ENCODE measurements around the gene RERE.

The RERE gene

DNA sequence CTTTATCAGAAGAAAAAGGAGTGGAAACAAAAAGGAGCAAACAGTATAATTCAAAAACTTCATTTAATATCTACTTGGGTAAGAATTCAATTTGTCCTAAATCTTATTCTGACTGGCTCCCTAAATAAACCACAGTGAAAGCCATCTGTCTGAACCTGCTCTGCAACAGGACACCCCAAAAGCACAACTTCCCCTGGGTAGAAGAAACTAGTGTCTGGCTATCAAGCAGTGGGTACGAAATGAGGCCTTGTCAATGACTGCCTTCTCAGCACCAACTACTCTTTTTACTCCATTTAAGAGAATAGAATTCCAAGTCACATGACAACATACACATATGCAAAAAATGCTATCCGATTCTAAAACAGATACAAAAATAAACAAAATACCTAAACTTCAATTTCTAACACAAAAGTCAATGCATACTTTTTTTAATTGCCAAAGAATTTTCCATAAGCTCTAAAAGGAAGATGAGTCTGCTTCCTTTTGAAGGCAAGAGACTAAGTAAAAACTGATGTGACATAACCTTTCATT, 292.7 kb downstream of the RERE start:
- Histone ChIP-seq H3K14ac (ENCODE audit: low read length) (no peak overlapping the region), H3K9ac (ENCODE audit: low read depth, low read length, poor library complexity) (no peak overlapping the region), H3K18ac (ENCODE audit: low read length) (no peak overlapping the region), H2BK15ac (ENCODE audit: low read length) (no peak overlapping the region), H4K91ac (ENCODE audit: low read depth, low read length, poor library complexity) (no peak overlapping the region), H2BK120ac (ENCODE audit: low read depth, low read length) (no peak overlapping the region), H3K4ac (ENCODE audit: low read length) (no peak overlapping the region), H3K4me3 (ENCODE audit: low read length in 2 of 2) (no peak overlapping the region), H3K27me3 (ENCODE audit: control insufficient read depth in 3 of 3, insufficient read depth in 3 of 3, low read depth in 1 of 3, low read length in 3 of 3) (no peaks in the 10 kb centered on the region), H3K79me1 (ENCODE audit: low read depth, low read length) (no peaks in the 10 kb centered on the region), H3K27ac (replicated peaks; ENCODE audit: low read length) (no peak overlapping the region), H4K8ac (ENCODE audit: low read depth, low read length) (no peak overlapping the region), H2AK5ac (ENCODE audit: low read depth, low read length) (no peak overlapping the region), H3K4me2 (ENCODE audit: insufficient read depth, low read length, poor library complexity, severe bottlenecking) (no peak overlapping the region), H3K4me1 (ENCODE audit: control insufficient read depth in 2 of 2, insufficient read depth in 1 of 2, low read depth in 1 of 2, low read length in 2 of 2) (peaks cover 11 to 28% of the 10 kb centered on the region in 2 donors), H3K23ac (ENCODE audit: low read depth, low read length, poor library complexity) (no peak overlapping the region), H2AFZ (ENCODE audit: low read length) (no peak overlapping the region), H3K36me3 (replicated peaks in 1 of 2; ENCODE audit: control insufficient read depth in 2 of 2, insufficient read depth in 2 of 2, low read length in 2 of 2) (peaks cover 3 to 11% of the 10 kb centered on the region in 2 donors), H3K9me3 (replicated peaks in 1 of 2; ENCODE audit: control insufficient read depth in 2 of 2, insufficient read depth in 1 of 2, low read depth in 1 of 2, low read length in 2 of 2) (no peaks in the 10 kb centered on the region), H2BK12ac (ENCODE audit: low read length) (no peak overlapping the region), H2BK5ac (ENCODE audit: low read length) (no peak overlapping the region)
- 100% methylated on average over 1 of the region's 2 CpGs; no CpG with 5 or more reads in 1 of the 2 donors for WGBS, 2 donors (ENCODE audit: extremely low coverage in 2 of 2, insufficient read length in 2 of 2, insufficient replicate concordance in 1 of 2)
- no peak for DNase-seq (ENCODE audit: low spot score)

DNA sequence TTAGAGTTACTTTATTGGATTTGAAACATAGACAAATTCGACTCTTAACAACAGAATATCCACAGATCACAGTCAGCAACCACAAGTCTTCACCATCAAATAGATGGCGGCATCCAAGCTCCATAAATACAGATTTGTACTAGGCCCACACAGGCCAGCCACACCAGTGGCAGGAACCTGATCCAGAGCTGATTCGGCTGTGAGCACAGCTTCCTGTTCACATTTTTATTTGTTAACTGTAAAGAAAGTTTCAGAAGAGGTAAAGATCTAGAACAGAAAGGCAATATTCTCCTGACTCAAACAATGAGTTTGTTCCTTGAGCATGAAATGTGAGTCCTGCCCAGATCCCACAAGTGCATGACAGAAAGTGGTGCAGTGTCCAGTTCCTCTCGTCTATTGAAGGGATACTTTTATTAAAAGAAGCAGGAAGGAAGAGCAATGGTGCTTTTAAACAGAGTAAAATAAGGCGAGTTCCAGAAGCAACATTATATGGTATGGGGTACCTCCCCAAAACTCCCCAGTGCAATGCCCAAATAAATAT, 293.7 kb downstream of the RERE start:
- WGBS, 2 donors (ENCODE audit: extremely low coverage in 2 of 2, insufficient read length in 2 of 2, insufficient replicate concordance in 1 of 2): no CpG with 5 or more reads among the region's 5 CpGs
- Histone ChIP-seq H2AK5ac (ENCODE audit: low read depth, low read length) (no peak overlapping the region), H4K8ac (ENCODE audit: low read depth, low read length) (no peak overlapping the region), H3K4me2 (ENCODE audit: insufficient read depth, low read length, poor library complexity, severe bottlenecking) (no peak overlapping the region), H2BK5ac (ENCODE audit: low read length) (no peak overlapping the region), H2BK15ac (ENCODE audit: low read length) (no peak overlapping the region), H3K27ac (replicated peaks; ENCODE audit: low read length) (no peak overlapping the region), H3K9ac (ENCODE audit: low read depth, low read length, poor library complexity) (no peak overlapping the region), H2AFZ (ENCODE audit: low read length) (no peak overlapping the region), H3K4ac (ENCODE audit: low read length) (no peak overlapping the region), H3K36me3 (replicated peaks in 1 of 2; ENCODE audit: control insufficient read depth in 2 of 2, insufficient read depth in 2 of 2, low read length in 2 of 2) (peaks cover 3 to 10% of the 10 kb centered on the region in 2 donors), H2BK12ac (ENCODE audit: low read length) (no peak overlapping the region), H2BK120ac (ENCODE audit: low read depth, low read length) (no peak overlapping the region), H4K91ac (ENCODE audit: low read depth, low read length, poor library complexity) (no peak overlapping the region), H3K4me3 (ENCODE audit: low read length in 2 of 2) (no peak overlapping the region), H3K79me1 (ENCODE audit: low read depth, low read length) (no peaks in the 10 kb centered on the region), H3K4me1 (ENCODE audit: control insufficient read depth in 2 of 2, insufficient read depth in 1 of 2, low read depth in 1 of 2, low read length in 2 of 2) (peaks cover 11 to 28% of the 10 kb centered on the region in 2 donors), H3K14ac (ENCODE audit: low read length) (no peak overlapping the region), H3K9me3 (replicated peaks in 1 of 2; ENCODE audit: control insufficient read depth in 2 of 2, insufficient read depth in 1 of 2, low read depth in 1 of 2, low read length in 2 of 2) (no peaks in the 10 kb centered on the region), H3K18ac (ENCODE audit: low read length) (no peak overlapping the region), H3K23ac (ENCODE audit: low read depth, low read length, poor library complexity) (no peak overlapping the region), H3K27me3 (ENCODE audit: control insufficient read depth in 3 of 3, insufficient read depth in 3 of 3, low read depth in 1 of 3, low read length in 3 of 3) (no peaks in the 10 kb centered on the region)
- no peak for DNase-seq (ENCODE audit: low spot score)

DNA sequence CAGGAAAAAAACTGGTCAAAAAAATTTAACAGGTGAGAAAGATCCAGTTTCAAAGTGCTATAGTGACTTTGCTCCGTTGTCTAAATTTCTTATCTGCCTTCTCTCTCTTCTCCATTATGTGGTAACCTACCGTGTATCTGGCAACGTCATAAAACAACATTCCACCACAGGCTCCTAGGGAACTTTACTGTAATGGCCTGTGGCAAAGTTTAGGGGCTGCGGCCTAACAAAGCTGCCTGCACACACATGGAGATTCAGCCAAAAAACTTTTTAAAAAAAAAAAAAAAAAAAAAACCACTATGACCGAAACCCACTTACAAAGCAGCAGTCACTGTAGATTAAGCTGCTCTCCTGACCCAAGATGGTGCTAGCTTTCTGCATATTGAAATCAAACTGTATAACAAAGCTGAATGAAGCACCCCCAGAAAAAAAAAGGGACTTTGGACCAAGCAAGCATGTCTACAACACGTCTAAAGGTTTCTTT, 296.9 kb downstream of the RERE start:
- Histone ChIP-seq H3K27ac (replicated peaks; ENCODE audit: low read length) (no peak overlapping the region), H3K18ac (ENCODE audit: low read length) (no peak overlapping the region), H2BK5ac (ENCODE audit: low read length) (no peak overlapping the region)

DNA sequence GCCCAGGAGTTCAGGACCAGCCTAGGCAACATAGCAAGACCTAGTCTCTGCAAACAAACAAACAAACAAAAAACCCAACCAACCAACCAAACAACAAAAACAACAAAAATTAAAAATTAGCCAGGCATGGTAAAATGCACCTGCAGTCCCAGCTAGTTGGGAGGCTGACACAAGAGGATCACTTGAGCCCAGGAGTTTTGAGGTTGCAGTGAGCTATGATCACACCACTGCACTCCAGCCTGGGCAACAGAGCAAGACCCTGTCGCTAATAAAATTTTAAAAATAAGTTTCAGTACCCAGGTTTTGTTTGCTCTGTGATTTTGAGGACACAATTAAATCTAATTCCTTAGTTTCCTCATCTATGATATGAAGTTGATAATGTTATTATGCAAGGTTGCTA, 298.3 kb downstream of the RERE start:
- no peak overlapping the region for H3K9ac ChIP-seq (ENCODE audit: low read depth, low read length, poor library complexity)
- H3K79me1 ChIP-seq (ENCODE audit: low read depth, low read length): no peaks in the 10 kb centered on the region
- DNase-seq (ENCODE audit: low spot score): no peak
- no peak overlapping the region for H2BK120ac ChIP-seq (ENCODE audit: low read depth, low read length)
- H3K9me3 ChIP-seq (replicated peaks in 1 of 2; ENCODE audit: control insufficient read depth in 2 of 2, insufficient read depth in 1 of 2, low read depth in 1 of 2, low read length in 2 of 2): no peaks in the 10 kb centered on the region
- no peak overlapping the region for H2BK12ac ChIP-seq (ENCODE audit: low read length)
- no peak overlapping the region for H3K4me3 ChIP-seq (ENCODE audit: low read length in 2 of 2)
- no peak overlapping the region for H2BK15ac ChIP-seq (ENCODE audit: low read length)
- no peak overlapping the region for H3K27ac ChIP-seq (replicated peaks; ENCODE audit: low read length)
- no peak overlapping the region for H3K4me2 ChIP-seq (ENCODE audit: insufficient read depth, low read length, poor library complexity, severe bottlenecking)
- H4K91ac ChIP-seq (ENCODE audit: low read depth, low read length, poor library complexity): no peak overlapping the region
- H3K27me3 ChIP-seq (ENCODE audit: control insufficient read depth in 3 of 3, insufficient read depth in 3 of 3, low read depth in 1 of 3, low read length in 3 of 3): no peaks in the 10 kb centered on the region
- no CpG with 5 or more reads among the region's 1 CpG for WGBS, 2 donors (ENCODE audit: extremely low coverage in 2 of 2, insufficient read length in 2 of 2, insufficient replicate concordance in 1 of 2)
- peaks cover 0 to 18% of the 10 kb centered on the region in 2 donors for H3K36me3 ChIP-seq (replicated peaks in 1 of 2; ENCODE audit: control insufficient read depth in 2 of 2, insufficient read depth in 2 of 2, low read length in 2 of 2)
- no peak overlapping the region for H2AFZ ChIP-seq (ENCODE audit: low read length)
- H3K14ac ChIP-seq (ENCODE audit: low read length): no peak overlapping the region
- H3K18ac ChIP-seq (ENCODE audit: low read length): no peak overlapping the region
- no peak overlapping the region for H3K23ac ChIP-seq (ENCODE audit: low read depth, low read length, poor library complexity)
- H2BK5ac ChIP-seq (ENCODE audit: low read length): no peak overlapping the region
- no peak overlapping the region for H4K8ac ChIP-seq (ENCODE audit: low read depth, low read length)
- no peak overlapping the region for H3K4ac ChIP-seq (ENCODE audit: low read length)
- peaks cover 7 to 26% of the 10 kb centered on the region in 2 donors for H3K4me1 ChIP-seq (ENCODE audit: control insufficient read depth in 2 of 2, insufficient read depth in 1 of 2, low read depth in 1 of 2, low read length in 2 of 2)
- H2AK5ac ChIP-seq (ENCODE audit: low read depth, low read length): no peak overlapping the region

More for the DNA sequence above, 296.9 kb downstream of the RERE start:
- Histone ChIP-seq H3K14ac (ENCODE audit: low read length) (no peak overlapping the region), H4K91ac (ENCODE audit: low read depth, low read length, poor library complexity) (no peak overlapping the region), H2BK12ac (ENCODE audit: low read length) (no peak overlapping the region), H3K36me3 (replicated peaks in 1 of 2; ENCODE audit: control insufficient read depth in 2 of 2, insufficient read depth in 2 of 2, low read length in 2 of 2) (peaks cover 0 to 13% of the 10 kb centered on the region in 2 donors), H3K4me1 (ENCODE audit: control insufficient read depth in 2 of 2, insufficient read depth in 1 of 2, low read depth in 1 of 2, low read length in 2 of 2) (peaks cover 12 to 39% of the 10 kb centered on the region in 2 donors), H4K8ac (ENCODE audit: low read depth, low read length) (no peak overlapping the region), H2BK120ac (ENCODE audit: low read depth, low read length) (no peak overlapping the region), H2BK15ac (ENCODE audit: low read length) (no peak overlapping the region), H2AK5ac (ENCODE audit: low read depth, low read length) (no peak overlapping the region), H3K4me2 (ENCODE audit: insufficient read depth, low read length, poor library complexity, severe bottlenecking) (no peak overlapping the region), H3K79me1 (ENCODE audit: low read depth, low read length) (no peaks in the 10 kb centered on the region), H3K4ac (ENCODE audit: low read length) (no peak overlapping the region), H3K4me3 (ENCODE audit: low read length in 2 of 2) (no peak overlapping the region), H3K27me3 (ENCODE audit: control insufficient read depth in 3 of 3, insufficient read depth in 3 of 3, low read depth in 1 of 3, low read length in 3 of 3) (no peaks in the 10 kb centered on the region), H2AFZ (ENCODE audit: low read length) (no peak overlapping the region), H3K9me3 (replicated peaks in 1 of 2; ENCODE audit: control insufficient read depth in 2 of 2, insufficient read depth in 1 of 2, low read depth in 1 of 2, low read length in 2 of 2) (no peaks in the 10 kb centered on the region), H3K23ac (ENCODE audit: low read depth, low read length, poor library complexity) (no peak overlapping the region), H3K9ac (ENCODE audit: low read depth, low read length, poor library complexity) (no peak overlapping the region)
- WGBS, 2 donors (ENCODE audit: extremely low coverage in 2 of 2, insufficient read length in 2 of 2, insufficient replicate concordance in 1 of 2): no CpG with 5 or more reads among the region's 6 CpGs
- DNase-seq (ENCODE audit: low spot score): no peak

All from neuronal stem cell (in vitro differentiated cells).